Measurements from ENCODE around the gene ZNF500. TPM values are rescaled to one million over a fixed set of nuclear protein-coding genes. Genes with fewer than 3 reads are reported as not detected.

Gene ZNF500
- 6.8 TPM for total RNA-seq

DNA sequence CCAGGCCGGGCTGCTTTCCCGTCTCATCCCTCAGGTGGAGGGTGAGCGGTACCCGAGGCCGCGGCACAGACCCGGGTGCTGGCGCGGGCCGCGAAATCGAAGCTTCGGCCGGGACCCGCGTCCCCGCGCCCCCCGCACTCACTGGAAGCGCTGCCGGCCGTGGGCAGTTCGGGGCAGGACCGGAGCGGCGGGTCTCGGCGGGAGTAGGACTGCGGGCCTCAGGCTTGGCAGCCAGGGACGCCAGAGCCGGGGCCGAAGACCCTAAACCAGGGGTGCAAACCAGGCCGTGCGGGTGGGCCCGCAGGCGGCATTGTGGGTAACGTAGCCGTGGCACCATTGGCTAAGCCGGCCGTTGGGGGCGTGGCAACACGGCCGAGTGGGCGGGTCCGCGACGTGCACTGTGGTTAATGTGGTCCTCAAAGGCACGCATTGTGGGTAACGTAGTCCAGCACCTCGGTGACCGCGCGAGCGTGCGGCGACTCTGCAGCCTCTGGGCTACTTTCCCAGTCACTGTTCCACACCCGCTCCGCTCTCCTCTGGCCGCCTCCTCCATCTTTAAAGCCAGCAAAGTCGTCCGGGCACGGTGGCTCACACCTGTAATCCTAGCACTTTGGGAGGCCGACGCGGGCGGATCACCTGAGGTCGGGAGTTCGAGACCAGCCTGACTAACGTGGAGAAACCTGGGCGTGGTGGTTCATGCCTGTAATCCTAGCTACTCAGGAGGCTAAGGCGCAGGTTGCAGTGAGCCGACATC lies at the start of gene ZNF500:
Gene ZNF500 (minus strand): TSS at position 288 of the 754 bp plus-strand sequence. CDS start 1,184 bp downstream, outside the sequence.
- peak within 1 kb of the TSS; percentile 80 to 87 (median 85) for H3K4me3 ChIP-seq (ENCODE audit: low read length in 3 of 3)
- H3K27ac ChIP-seq (ENCODE audit: low read depth, low read length): peak within 1 kb of the TSS; percentile 80
- peak within 1 kb of the TSS; percentile 87 to 98 (median 89) for H3K9ac ChIP-seq (ENCODE audit: low read depth in 1 of 3, low read length in 3 of 3)
- no peaks in the 10 kb centered on the region for H3K27me3 ChIP-seq (ENCODE audit: control insufficient read depth in 3 of 3, insufficient read depth in 3 of 3, low read length in 3 of 3)
- no peaks in the 10 kb centered on the region for H3K9me3 ChIP-seq (ENCODE audit: control insufficient read depth in 3 of 3, low read length in 3 of 3)
- peaks cover 25 to 36% (median 28%) of the 10 kb centered on the region in 3 donors for H3K4me1 ChIP-seq (ENCODE audit: control insufficient read depth in 3 of 3, insufficient read depth in 3 of 3, low read length in 3 of 3)
- peaks cover 20 to 25% (median 24%) of the 10 kb centered on the region in 3 donors for H3K36me3 ChIP-seq (ENCODE audit: control insufficient read depth in 3 of 3, insufficient read depth in 3 of 3, low read length in 3 of 3)

GRCh38 chr16:4814542-4815173 lies 47.7 kb upstream of the ZNF500 start:
- Histone ChIP-seq H3K27ac (ENCODE audit: low read depth, low read length) (peak overlapping the region; percentile 71), H3K9me3 (ENCODE audit: control insufficient read depth in 3 of 3, low read length in 3 of 3) (no peaks in the 10 kb centered on the region), H3K36me3 (ENCODE audit: control insufficient read depth in 3 of 3, insufficient read depth in 3 of 3, low read length in 3 of 3) (peaks cover 51 to 57% (median 53%) of the 10 kb centered on the region in 3 donors)

DNA sequence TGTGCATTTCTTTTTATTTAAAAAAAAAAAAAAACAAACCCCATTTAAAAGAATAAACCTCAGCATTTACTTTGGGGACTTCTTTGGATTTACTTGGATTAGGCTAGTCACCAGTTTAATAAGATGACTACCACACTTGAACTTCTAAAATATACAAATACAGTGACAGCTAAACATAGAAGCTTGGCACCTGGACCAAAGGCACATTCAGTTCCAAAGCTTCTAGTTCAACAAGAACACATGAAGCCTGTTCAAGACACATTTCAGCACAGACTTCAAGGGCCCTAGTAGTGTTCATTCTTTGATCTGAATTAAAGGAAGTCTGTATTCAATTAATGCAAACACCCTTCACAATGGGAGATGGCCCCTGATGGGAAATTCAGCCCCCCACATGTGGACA lies 47.1 kb upstream of the ZNF500 start:
- peak overlapping the region; percentile 71 for H3K27ac ChIP-seq (ENCODE audit: low read depth, low read length)
- no peaks in the 10 kb centered on the region for H3K27me3 ChIP-seq (ENCODE audit: control insufficient read depth in 3 of 3, insufficient read depth in 3 of 3, low read length in 3 of 3)
- H3K4me3 ChIP-seq (ENCODE audit: low read length in 3 of 3): peak overlapping the region in 1 of 3 donors; percentile 6
- H3K4me1 ChIP-seq (ENCODE audit: control insufficient read depth in 3 of 3, insufficient read depth in 3 of 3, low read length in 3 of 3): peaks cover 13 to 18% (median 17%) of the 10 kb centered on the region in 3 donors
- H3K36me3 ChIP-seq (ENCODE audit: control insufficient read depth in 3 of 3, insufficient read depth in 3 of 3, low read length in 3 of 3): peaks cover 46 to 55% (median 50%) of the 10 kb centered on the region in 3 donors
- peak overlapping the region in 2 of 3 donors; percentile 65 to 79 for H3K9ac ChIP-seq (ENCODE audit: low read depth in 1 of 3, low read length in 3 of 3)
- H3K9me3 ChIP-seq (ENCODE audit: control insufficient read depth in 3 of 3, low read length in 3 of 3): no peaks in the 10 kb centered on the region

More at GRCh38 chr16:4814542-4815173, 47.7 kb upstream of the ZNF500 start:
- peak overlapping the region in 1 of 3 donors; percentile 6 for H3K4me3 ChIP-seq (ENCODE audit: low read length in 3 of 3)
- H3K27me3 ChIP-seq (ENCODE audit: control insufficient read depth in 3 of 3, insufficient read depth in 3 of 3, low read length in 3 of 3): no peaks in the 10 kb centered on the region
- peak overlapping the region in 2 of 3 donors; percentile 65 to 79 for H3K9ac ChIP-seq (ENCODE audit: low read depth in 1 of 3, low read length in 3 of 3)
- H3K4me1 ChIP-seq (ENCODE audit: control insufficient read depth in 3 of 3, insufficient read depth in 3 of 3, low read length in 3 of 3): peaks cover 13 to 18% (median 17%) of the 10 kb centered on the region in 3 donors

DNA sequence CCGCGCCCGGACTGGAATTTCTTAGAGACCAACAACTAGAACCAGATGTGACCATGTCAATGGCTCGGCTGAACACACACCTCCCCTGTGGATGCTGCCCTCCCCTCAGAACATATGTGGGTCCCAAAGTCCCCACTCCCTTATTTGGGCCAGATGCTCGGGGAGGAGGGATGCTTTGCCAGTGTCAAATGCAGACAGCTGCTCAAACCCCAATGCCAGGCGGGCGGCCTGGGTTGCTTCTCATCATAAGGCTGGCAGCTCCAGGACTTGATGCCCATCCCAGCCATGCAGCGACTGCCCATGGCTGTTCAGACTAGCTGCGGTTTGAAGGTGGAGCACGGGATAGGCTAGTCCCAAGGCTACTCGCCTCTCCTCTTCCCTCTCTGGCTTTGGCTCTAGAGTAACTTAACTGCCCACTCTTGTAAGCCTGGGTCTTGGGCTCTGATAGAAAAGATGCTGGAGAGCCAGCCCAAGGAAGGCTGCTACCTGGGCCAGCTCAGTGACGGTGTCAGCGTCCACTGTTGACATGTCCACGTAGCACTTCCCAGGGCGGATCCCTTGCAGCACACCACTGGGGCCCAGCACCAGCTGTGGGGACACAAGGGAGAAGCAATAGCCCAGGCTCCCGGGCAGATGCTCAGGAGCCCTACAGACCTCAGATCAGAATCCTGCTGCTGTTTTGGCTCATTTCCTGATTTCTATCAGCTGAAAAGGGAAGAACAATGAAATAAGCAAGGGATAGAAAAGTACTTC lies 46.5 kb upstream of the ZNF500 start:
- no peak overlapping the region for H3K4me3 ChIP-seq (ENCODE audit: low read length in 3 of 3)
- H3K27me3 ChIP-seq (ENCODE audit: control insufficient read depth in 3 of 3, insufficient read depth in 3 of 3, low read length in 3 of 3): no peaks in the 10 kb centered on the region
- H3K9me3 ChIP-seq (ENCODE audit: control insufficient read depth in 3 of 3, low read length in 3 of 3): no peaks in the 10 kb centered on the region
- H3K36me3 ChIP-seq (ENCODE audit: control insufficient read depth in 3 of 3, insufficient read depth in 3 of 3, low read length in 3 of 3): peaks cover 41 to 54% (median 49%) of the 10 kb centered on the region in 3 donors
- H3K27ac ChIP-seq (ENCODE audit: low read depth, low read length): peak overlapping the region; percentile 71
- peaks cover 13 to 18% (median 17%) of the 10 kb centered on the region in 3 donors for H3K4me1 ChIP-seq (ENCODE audit: control insufficient read depth in 3 of 3, insufficient read depth in 3 of 3, low read length in 3 of 3)
- H3K9ac ChIP-seq (ENCODE audit: low read depth in 1 of 3, low read length in 3 of 3): peak overlapping the region in 2 of 3 donors; percentile 5 to 79

DNA sequence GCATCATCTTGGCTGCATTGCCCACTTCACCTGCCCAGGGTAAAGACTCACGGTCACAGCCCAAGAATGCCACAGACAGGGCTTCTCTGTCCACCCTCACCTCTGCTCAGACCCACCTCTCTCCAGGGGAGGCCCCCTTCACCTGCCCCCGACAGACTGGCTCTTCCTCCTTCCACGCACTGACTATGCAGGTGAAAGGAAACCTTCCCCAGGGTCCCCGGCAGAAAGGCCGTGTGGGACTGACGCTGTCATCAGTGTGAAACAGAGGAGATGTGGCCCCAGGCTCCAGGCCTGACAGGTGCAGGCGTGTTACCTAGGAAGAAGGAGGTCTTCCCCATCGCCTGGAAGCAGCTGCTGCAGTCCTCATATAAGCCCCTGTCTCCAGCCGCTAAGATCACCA lies 44.8 kb upstream of the ZNF500 start:
- H3K4me3 ChIP-seq (ENCODE audit: low read length in 3 of 3): no peak overlapping the region
- no peak overlapping the region for H3K9ac ChIP-seq (ENCODE audit: low read depth in 1 of 3, low read length in 3 of 3)
- H3K36me3 ChIP-seq (ENCODE audit: control insufficient read depth in 3 of 3, insufficient read depth in 3 of 3, low read length in 3 of 3): peaks cover 30 to 51% (median 51%) of the 10 kb centered on the region in 3 donors
- H3K4me1 ChIP-seq (ENCODE audit: control insufficient read depth in 3 of 3, insufficient read depth in 3 of 3, low read length in 3 of 3): peaks cover 13 to 18% (median 17%) of the 10 kb centered on the region in 3 donors
- no peak overlapping the region for H3K27ac ChIP-seq (ENCODE audit: low read depth, low read length)
- no peaks in the 10 kb centered on the region for H3K9me3 ChIP-seq (ENCODE audit: control insufficient read depth in 3 of 3, low read length in 3 of 3)
- H3K27me3 ChIP-seq (ENCODE audit: control insufficient read depth in 3 of 3, insufficient read depth in 3 of 3, low read length in 3 of 3): no peaks in the 10 kb centered on the region

GRCh38 chr16:4811242-4811641 lies 44.3 kb upstream of the ZNF500 start:
- Histone ChIP-seq H3K9me3 (ENCODE audit: control insufficient read depth in 3 of 3, low read length in 3 of 3) (no peaks in the 10 kb centered on the region), H3K4me3 (ENCODE audit: low read length in 3 of 3) (no peak overlapping the region), H3K4me1 (ENCODE audit: control insufficient read depth in 3 of 3, insufficient read depth in 3 of 3, low read length in 3 of 3) (peaks cover 13 to 18% (median 17%) of the 10 kb centered on the region in 3 donors), H3K27me3 (ENCODE audit: control insufficient read depth in 3 of 3, insufficient read depth in 3 of 3, low read length in 3 of 3) (no peaks in the 10 kb centered on the region), H3K9ac (ENCODE audit: low read depth in 1 of 3, low read length in 3 of 3) (no peak overlapping the region), H3K36me3 (ENCODE audit: control insufficient read depth in 3 of 3, insufficient read depth in 3 of 3, low read length in 3 of 3) (peaks cover 33 to 51% (median 51%) of the 10 kb centered on the region in 3 donors), H3K27ac (ENCODE audit: low read depth, low read length) (no peak overlapping the region)

DNA sequence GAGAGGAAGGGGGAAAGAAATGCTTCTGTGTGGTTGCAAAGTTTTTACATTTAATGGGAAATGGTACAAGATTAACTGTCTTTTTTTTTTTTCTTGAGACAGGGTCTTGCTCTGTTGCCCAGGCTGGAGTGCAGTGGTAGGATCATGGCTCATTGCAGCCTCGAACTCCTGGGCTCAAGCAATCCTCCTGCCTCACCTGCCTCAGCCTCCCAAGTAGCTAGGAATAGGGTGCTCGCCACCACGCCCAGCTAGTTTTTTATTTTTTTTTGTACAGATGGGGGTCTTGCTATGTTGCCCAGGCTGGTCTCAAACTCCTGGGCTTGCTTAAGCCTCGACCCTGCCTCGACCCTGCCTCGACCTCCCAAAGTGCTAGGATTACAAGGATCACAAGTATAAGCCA lies 39.3 kb upstream of the ZNF500 start:
- Histone ChIP-seq H3K36me3 (ENCODE audit: control insufficient read depth in 3 of 3, insufficient read depth in 3 of 3, low read length in 3 of 3) (peaks cover 23 to 37% (median 29%) of the 10 kb centered on the region in 3 donors), H3K4me1 (ENCODE audit: control insufficient read depth in 3 of 3, insufficient read depth in 3 of 3, low read length in 3 of 3) (peaks cover 7 to 14% (median 12%) of the 10 kb centered on the region in 3 donors), H3K27me3 (ENCODE audit: control insufficient read depth in 3 of 3, insufficient read depth in 3 of 3, low read length in 3 of 3) (no peaks in the 10 kb centered on the region), H3K4me3 (ENCODE audit: low read length in 3 of 3) (no peak overlapping the region), H3K27ac (ENCODE audit: low read depth, low read length) (no peak overlapping the region), H3K9ac (ENCODE audit: low read depth in 1 of 3, low read length in 3 of 3) (no peak overlapping the region), H3K9me3 (ENCODE audit: control insufficient read depth in 3 of 3, low read length in 3 of 3) (no peaks in the 10 kb centered on the region)

- peaks cover 19 to 30% (median 24%) of the 10 kb centered on the region in 3 donors for H3K36me3 ChIP-seq (ENCODE audit: control insufficient read depth in 3 of 3, insufficient read depth in 3 of 3, low read length in 3 of 3)
- H3K27ac ChIP-seq (ENCODE audit: low read depth, low read length): no peak overlapping the region
- no peaks in the 10 kb centered on the region for H3K27me3 ChIP-seq (ENCODE audit: control insufficient read depth in 3 of 3, insufficient read depth in 3 of 3, low read length in 3 of 3)
- no peak overlapping the region for H3K9ac ChIP-seq (ENCODE audit: low read depth in 1 of 3, low read length in 3 of 3)
- no peaks in the 10 kb centered on the region for H3K9me3 ChIP-seq (ENCODE audit: control insufficient read depth in 3 of 3, low read length in 3 of 3)
- H3K4me1 ChIP-seq (ENCODE audit: control insufficient read depth in 3 of 3, insufficient read depth in 3 of 3, low read length in 3 of 3): peaks cover 14 to 20% (median 15%) of the 10 kb centered on the region in 3 donors
- no peak overlapping the region for H3K4me3 ChIP-seq (ENCODE audit: low read length in 3 of 3)
Measured at GRCh38 chr16:4805231-4805630, 38.3 kb upstream of the ZNF500 start.

DNA sequence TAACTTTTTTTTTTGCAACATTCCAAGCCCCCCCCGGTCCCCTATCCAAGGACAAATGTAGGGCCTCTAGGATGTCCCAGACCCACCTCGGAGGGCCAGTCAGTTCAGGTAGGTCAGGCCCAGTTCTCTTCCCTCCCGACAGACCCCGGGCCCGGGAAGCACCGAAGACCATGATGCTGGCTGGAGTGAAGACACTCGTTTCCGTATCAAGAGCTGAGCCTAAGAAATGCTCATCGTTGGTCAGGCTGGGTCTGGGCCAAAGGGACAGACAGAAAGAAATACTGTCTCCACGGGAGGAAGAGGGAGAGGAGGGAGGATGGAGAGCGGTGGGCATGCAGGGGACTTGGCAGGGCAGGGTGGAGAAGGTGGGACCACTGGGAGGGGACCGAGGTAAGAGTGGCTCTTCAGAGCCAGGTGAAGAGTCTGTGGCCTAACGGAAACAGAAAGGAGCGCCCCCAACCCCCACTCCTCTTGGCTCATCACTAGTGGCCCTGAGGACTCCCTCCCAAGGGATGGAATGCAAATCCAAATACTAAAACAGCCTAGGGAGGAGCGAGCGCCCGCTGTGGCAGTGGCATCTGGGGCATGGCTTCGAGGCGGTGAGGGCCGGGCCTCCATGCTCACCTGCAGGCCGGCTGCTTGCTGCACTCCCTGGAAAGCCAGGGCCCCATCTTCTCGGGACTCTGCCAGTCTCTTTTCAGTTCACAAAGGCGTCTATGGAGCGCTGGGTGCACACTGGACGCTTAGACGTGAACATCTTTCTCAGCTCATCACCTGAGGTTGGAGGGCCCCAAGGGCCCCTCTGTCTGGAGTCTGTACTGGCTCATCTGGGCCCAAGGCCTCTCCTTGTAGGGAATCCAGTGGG lies 37.2 kb upstream of the ZNF500 start:
- Histone ChIP-seq H3K9me3 (ENCODE audit: control insufficient read depth in 3 of 3, low read length in 3 of 3) (no peaks in the 10 kb centered on the region), H3K36me3 (ENCODE audit: control insufficient read depth in 3 of 3, insufficient read depth in 3 of 3, low read length in 3 of 3) (peaks cover 28 to 36% (median 28%) of the 10 kb centered on the region in 3 donors), H3K27ac (ENCODE audit: low read depth, low read length) (no peak overlapping the region), H3K4me3 (ENCODE audit: low read length in 3 of 3) (no peak overlapping the region), H3K27me3 (ENCODE audit: control insufficient read depth in 3 of 3, insufficient read depth in 3 of 3, low read length in 3 of 3) (no peaks in the 10 kb centered on the region), H3K4me1 (ENCODE audit: control insufficient read depth in 3 of 3, insufficient read depth in 3 of 3, low read length in 3 of 3) (peaks cover 14 to 20% (median 15%) of the 10 kb centered on the region in 3 donors), H3K9ac (ENCODE audit: low read depth in 1 of 3, low read length in 3 of 3) (no peak overlapping the region)

Data from skeletal muscle tissue (tissue), 4 donors.